KG1 (cell line): Measurements from ENCODE around the gene APBB1.
"Not testable (repeated sequence)": the region's sequence is repeated elsewhere in the genome, so short reads cannot be mapped to it uniquely, and the experiment has no call there.

ENCODE experiments used
- DNase-seq: peaks from one replicate; lab custom pipeline; 2025; lab: John Stamatoyannopoulos, UW

The APBB1 gene

GRCh38 chr11:6417907-6418556 lies 862 bp downstream of the APBB1 start:
- no peak for DNase-seq

- DNase-seq: no peak
Measured at GRCh38 chr11:6415797-6416196, 3.1 kb downstream of the APBB1 start.

GRCh38 chr11:6414874-6415328 lies 4.0 kb downstream of the APBB1 start:
- no peak for DNase-seq

- no peak for DNase-seq
Measured at GRCh38 chr11:6413791-6414201, 5.1 kb downstream of the APBB1 start.

- no peak for DNase-seq
Measured at GRCh38 chr11:6411594-6412031, 7.3 kb downstream of the APBB1 start.

GRCh38 chr11:6410695-6411430 lies 8.0 kb downstream of the APBB1 start:
- no peak for DNase-seq

- DNase-seq: no peak
Measured at GRCh38 chr11:6406370-6406769, 12.5 kb downstream of the APBB1 start.

- no peak for DNase-seq
Measured at GRCh38 chr11:6405846-6406245, 13.0 kb downstream of the APBB1 start.

- no peak for DNase-seq
Measured at GRCh38 chr11:6405052-6405667, 13.7 kb downstream of the APBB1 start.

GRCh38 chr11:6404342-6405051 lies 14.4 kb downstream of the APBB1 start:
- no peak for DNase-seq

GRCh38 chr11:6403539-6403938 lies 15.4 kb downstream of the APBB1 start:
- no peak for DNase-seq

GRCh38 chr11:6402561-6402981 lies 16.3 kb downstream of the APBB1 start:
- DNase-seq: peak; percentile 76

- no peak for DNase-seq
Measured at GRCh38 chr11:6402061-6402470, 16.8 kb downstream of the APBB1 start.

- DNase-seq: no peak
Measured at GRCh38 chr11:6401464-6401863, 17.4 kb downstream of the APBB1 start.

GRCh38 chr11:6400431-6401345 lies 18.2 kb downstream of the APBB1 start:
- no peak for DNase-seq

- DNase-seq: no peak
Measured at GRCh38 chr11:6397636-6398035, 21.3 kb downstream of the APBB1 start.

GRCh38 chr11:6397156-6397555 lies 21.7 kb downstream of the APBB1 start:
- DNase-seq: no peak

GRCh38 chr11:6395470-6396060 lies 23.3 kb downstream of the APBB1 start:
- DNase-seq: no peak

GRCh38 chr11:6393989-6394670 lies 24.8 kb downstream of the APBB1 start:
- DNase-seq: no peak

GRCh38 chr11:6392251-6392650 lies 26.6 kb downstream of the APBB1 start:
- DNase-seq: not testable (repeated sequence)
